Measurements from ENCODE around the gene TPGS1. TPM values are rescaled to one million over a fixed set of nuclear protein-coding genes. Genes with fewer than 3 reads are reported as not detected.

Gene TPGS1
- total and polyA plus RNA-seq, 3 donors from 2014 or later = 5.4 to 104 (median 98.5) TPM

- H3K4me3 ChIP-seq = no peak overlapping the region
- intact Hi-C loops (cut with DNase I; ENCODE audit: low total_unique reads) = no loop called here
- H3K36me3 ChIP-seq (ENCODE audit: low read depth, missing control alignments) = no peaks in the 10 kb centered on the region
- WGBS, 2 donors = 86 to 87% methylated on average over 25 to 26 of the region's 26 CpGs
- TF ChIP-seq CTCF (IDR thresholded peaks at IDR 0.05) (no peak), POLR2A (IDR thresholded peaks at IDR 0.05) (no peak)
- H3K27ac ChIP-seq = no peak overlapping the region
- H3K4me1 ChIP-seq = no peaks in the 10 kb centered on the region
- no peaks in the 10 kb centered on the region for H3K9me3 ChIP-seq
- no peaks in the 10 kb centered on the region for H3K27me3 ChIP-seq
- DNase-seq = no peak
These were observed 40.8 kb downstream of the TPGS1 start for GRCh38 chr19:547836-548720.

- Histone ChIP-seq H3K4me1 (no peaks in the 10 kb centered on the region), H3K4me3 (no peak overlapping the region), H3K9me3 (no peaks in the 10 kb centered on the region), H3K27ac (no peak overlapping the region), H3K36me3 (ENCODE audit: low read depth, missing control alignments) (no peaks in the 10 kb centered on the region), H3K27me3 (no peaks in the 10 kb centered on the region)
- DNase-seq = no peak
- WGBS, 2 donors = 77 to 85% methylated on average over 10 to 48 of the region's 52 CpGs
- TF ChIP-seq CTCF (IDR thresholded peaks at IDR 0.05) (no peak), POLR2A (IDR thresholded peaks at IDR 0.05) (no peak)
- intact Hi-C loops (cut with DNase I; ENCODE audit: low total_unique reads) = no loop called here
These were observed 41.9 kb downstream of the TPGS1 start for GRCh38 chr19:548886-549830.

- no peak for TF ChIP-seq CTCF (IDR thresholded peaks at IDR 0.05)
- TF ChIP-seq POLR2A (IDR thresholded peaks at IDR 0.05) = no peak
- DNase-seq = no peak
- Histone ChIP-seq H3K9me3 (no peaks in the 10 kb centered on the region), H3K36me3 (ENCODE audit: low read depth, missing control alignments) (no peaks in the 10 kb centered on the region), H3K27me3 (no peaks in the 10 kb centered on the region), H3K4me1 (peaks cover 3% of the 10 kb centered on the region), H3K4me3 (no peak overlapping the region), H3K27ac (no peak overlapping the region)
- 77 to 86% methylated on average over 20 of the region's 20 CpGs for WGBS, 2 donors
- intact Hi-C loops (cut with DNase I; ENCODE audit: low total_unique reads) = no loop called here
These were observed 47.5 kb downstream of the TPGS1 start for GRCh38 chr19:554817-555216.

GRCh38 chr19:555474-555808 lies 48.1 kb downstream of the TPGS1 start:
- Histone ChIP-seq H3K4me1 (peaks cover 3% of the 10 kb centered on the region), H3K4me3 (no peak overlapping the region), H3K27ac (no peak overlapping the region), H3K36me3 (ENCODE audit: low read depth, missing control alignments) (no peaks in the 10 kb centered on the region), H3K9me3 (no peaks in the 10 kb centered on the region), H3K27me3 (no peaks in the 10 kb centered on the region)
- TF ChIP-seq CTCF (IDR thresholded peaks at IDR 0.05) = no peak
- TF ChIP-seq POLR2A (IDR thresholded peaks at IDR 0.05) = no peak
- no peak for DNase-seq
- 94% methylated on average over 14 of the region's 14 CpGs for WGBS, 2 donors
- intact Hi-C loops (cut with DNase I; ENCODE audit: low total_unique reads) = no loop called here

Data from testis (tissue), 3 donors.